MCF 10A (cell line): Measurements from ENCODE around the gene AIFM2. TPM values are rescaled to one million over a fixed set of nuclear protein-coding genes. Genes with fewer than 3 reads are reported as not detected.

Source experiments
- BruUV-seq: library from RNA; stranded (reverse); fragments of 400-500 nt; replicated peaks from 2 replicates; lab custom pipeline; 2021; lab: Mats Ljungman, UMichigan
- CTCF ChIA-PET: fragments of 300-600 bp; sonication (Branson Sonifier 250); formaldehyde crosslinking; extraction: SDS; loops from one replicate; lab custom pipeline; 2021; ENCODE audit warnings: antibody characterized with exemption, inconsistent platforms; lab: Yijun Ruan, JAX
- POLR2A ChIA-PET: fragments of 300-600, 350-650 bp; sonication (Branson Sonifier 250); formaldehyde crosslinking; extraction: SDS; loops from one replicate; lab custom pipeline; 2020; ENCODE audit warnings: antibody characterized with exemption, inconsistent platforms; lab: Yijun Ruan, JAX
- DNase-seq: peaks from one replicate; pipeline ENCODE4 v3.0.0-alpha.2; 2018; ENCODE audit not compliant: unreplicated experiment
- H3K27ac Mint-ChIP-seq: one replicate; pipeline ENCODE4 v1.8.0; 2022; ENCODE audit warnings: mild to moderate bottlenecking, low read depth, mixed read lengths; ENCODE audit not compliant: unreplicated experiment
- H3K27me3 Mint-ChIP-seq: one replicate; pipeline ENCODE4 v1.8.0; 2022; ENCODE audit warnings: mixed read lengths; ENCODE audit not compliant: insufficient read depth, unreplicated experiment
- H3K36me3 Mint-ChIP-seq: one replicate; pipeline ENCODE4 v1.8.0; 2022; ENCODE audit warnings: mild to moderate bottlenecking, moderate library complexity, mixed read lengths; ENCODE audit not compliant: insufficient read depth, unreplicated experiment
- H3K4me1 Mint-ChIP-seq: one replicate; pipeline ENCODE4 v1.8.0; 2022; ENCODE audit warnings: mixed read lengths; ENCODE audit not compliant: insufficient read depth, unreplicated experiment
- H3K4me3 Mint-ChIP-seq: one replicate; pipeline ENCODE4 v1.8.0; 2022; ENCODE audit warnings: mild to moderate bottlenecking, moderate library complexity, mixed read lengths; ENCODE audit not compliant: unreplicated experiment
- H3K9me3 Mint-ChIP-seq: one replicate; pipeline ENCODE4 v1.8.0; 2022; ENCODE audit warnings: mixed read lengths; ENCODE audit not compliant: unreplicated experiment
- intact Hi-C: fragments of 100-400 bp; cut with micrococcal nuclease; formaldehyde crosslinking; loops from 2 replicates; pipeline ENCODE4 v1.14.1; 2022
- total RNA-seq: library from RNA; stranded (reverse); gene quantifications from 2 replicates; pipeline ENCODE4 v1.2.3, GENCODE V29; 2022
- TF ChIP-seq, protein P1 (sequence below): fragments of 200-600 bp; IDR thresholded peaks from one replicate; pipeline ENCODE4 v1.8.0; 2022; ENCODE audit warnings: antibody characterized with exemption, mild to moderate bottlenecking; ENCODE audit not compliant: unreplicated experiment

AIFM2 gene
- total RNA-seq, 1 experiment from 2014 or later: 19.2 TPM

DNA sequence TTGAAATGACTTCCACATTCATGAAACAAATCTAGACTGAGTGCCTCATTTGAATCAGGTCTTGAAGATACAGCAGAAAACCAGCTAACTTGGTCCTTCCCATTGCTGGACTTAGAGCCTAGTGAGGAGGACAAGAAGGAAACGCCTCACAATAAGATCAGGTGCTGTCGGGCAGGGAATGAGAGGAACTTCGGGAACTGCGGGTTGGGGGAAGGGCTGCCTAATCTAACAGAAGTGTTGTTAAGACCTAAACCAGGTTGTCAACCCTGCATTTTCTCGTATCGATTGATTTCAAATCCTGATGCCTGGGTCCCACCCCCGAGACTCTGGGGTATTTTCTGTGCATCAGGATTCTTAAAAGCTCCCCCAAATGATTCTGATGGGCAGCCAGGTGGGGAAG, 53.7 kb downstream of the AIFM2 start:
- TF ChIP-seq, protein P1, sequence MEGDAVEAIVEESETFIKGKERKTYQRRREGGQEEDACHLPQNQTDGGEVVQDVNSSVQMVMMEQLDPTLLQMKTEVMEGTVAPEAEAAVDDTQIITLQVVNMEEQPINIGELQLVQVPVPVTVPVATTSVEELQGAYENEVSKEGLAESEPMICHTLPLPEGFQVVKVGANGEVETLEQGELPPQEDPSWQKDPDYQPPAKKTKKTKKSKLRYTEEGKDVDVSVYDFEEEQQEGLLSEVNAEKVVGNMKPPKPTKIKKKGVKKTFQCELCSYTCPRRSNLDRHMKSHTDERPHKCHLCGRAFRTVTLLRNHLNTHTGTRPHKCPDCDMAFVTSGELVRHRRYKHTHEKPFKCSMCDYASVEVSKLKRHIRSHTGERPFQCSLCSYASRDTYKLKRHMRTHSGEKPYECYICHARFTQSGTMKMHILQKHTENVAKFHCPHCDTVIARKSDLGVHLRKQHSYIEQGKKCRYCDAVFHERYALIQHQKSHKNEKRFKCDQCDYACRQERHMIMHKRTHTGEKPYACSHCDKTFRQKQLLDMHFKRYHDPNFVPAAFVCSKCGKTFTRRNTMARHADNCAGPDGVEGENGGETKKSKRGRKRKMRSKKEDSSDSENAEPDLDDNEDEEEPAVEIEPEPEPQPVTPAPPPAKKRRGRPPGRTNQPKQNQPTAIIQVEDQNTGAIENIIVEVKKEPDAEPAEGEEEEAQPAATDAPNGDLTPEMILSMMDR: no peak
- H3K4me3 Mint-ChIP-seq: no peak overlapping the region
- DNase-seq: no peak
- no peaks in the 10 kb centered on the region for H3K9me3 Mint-ChIP-seq
- ChIA-PET POLR2A (no interaction called here), CTCF (interaction anchor here (1.0 to 3.0 kb wide), 3 partner anchors 37 to 67 kb away, joined by 3 to 12 read pairs (median 3); partner anchors contain the start of gene TYSND1)
- intact Hi-C loops: no loop called here
- H3K4me1 Mint-ChIP-seq: peaks cover 11% of the 10 kb centered on the region
- no peaks in the 10 kb centered on the region for H3K27me3 Mint-ChIP-seq
- peaks cover 7% of the 10 kb centered on the region for H3K36me3 Mint-ChIP-seq
- no TSS peak for BruUV-seq
- no peak overlapping the region for H3K27ac Mint-ChIP-seq

DNA sequence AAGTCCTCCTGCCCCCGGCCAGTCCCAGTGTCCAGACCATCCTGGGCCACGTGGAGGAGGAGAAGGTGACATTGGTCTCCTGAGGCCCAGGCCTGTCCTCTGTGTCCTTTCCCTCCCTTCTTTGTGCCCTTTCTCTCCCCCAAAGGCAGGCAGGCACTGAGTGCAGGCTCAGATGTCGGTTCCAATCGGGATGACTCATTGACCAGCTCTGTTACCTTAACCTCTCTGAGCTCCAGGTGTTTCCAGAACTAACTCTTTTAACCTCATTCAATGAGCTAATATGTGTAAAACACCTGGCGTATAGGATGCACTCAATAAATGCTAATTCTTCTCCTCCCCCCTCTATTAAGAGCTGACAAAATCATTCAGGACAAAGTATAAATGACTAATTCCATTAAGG, 54.3 kb downstream of the AIFM2 start:
- POLR2A ChIA-PET: no interaction called here
- no peaks in the 10 kb centered on the region for H3K27me3 Mint-ChIP-seq

DNA sequence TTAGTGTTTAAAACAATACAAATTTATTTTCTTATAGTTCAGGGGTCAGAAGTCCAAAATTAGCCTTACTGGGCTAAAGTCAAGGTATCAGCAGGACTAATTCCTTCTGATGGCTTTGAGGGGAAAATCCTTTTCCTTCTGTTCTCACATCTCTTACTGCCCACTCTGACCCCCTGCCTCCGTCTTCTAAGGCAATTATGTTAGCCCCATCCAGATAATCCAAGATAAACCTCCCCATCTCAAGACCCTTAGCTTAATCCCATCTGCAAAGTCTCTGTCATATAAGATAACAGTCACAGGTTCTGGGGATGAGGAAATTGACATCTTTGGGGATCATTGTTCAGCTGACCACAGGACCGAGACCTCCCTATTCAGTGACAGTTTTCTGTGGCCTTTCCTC, 57.7 kb downstream of the AIFM2 start:
- TF ChIP-seq, protein P1: no peak
- Mint-ChIP-seq H3K4me3 (no peak overlapping the region), H3K36me3 (peaks cover 2% of the 10 kb centered on the region), H3K9me3 (no peaks in the 10 kb centered on the region), H3K27ac (no peak overlapping the region), H3K4me1 (peaks cover 11% of the 10 kb centered on the region), H3K27me3 (no peaks in the 10 kb centered on the region)
- intact Hi-C loops: no loop called here
- ChIA-PET POLR2A (no interaction called here), CTCF (interaction anchor here (0.6 to 1.4 kb wide), 2 partner anchors 41 to 358 kb away, joined by 3 to 4 read pairs; no protein-coding TSS in a partner anchor)
- BruUV-seq: no TSS peak
- no peak for DNase-seq

More for the DNA sequence above, 54.3 kb downstream of the AIFM2 start:
- CTCF ChIA-PET: interaction anchor here (1.0 to 1.4 kb wide), 2 partner anchors 38 to 68 kb away, joined by 3 read pairs; partner anchors contain the start of gene TYSND1
- TF ChIP-seq, protein P1: no peak
- intact Hi-C loops: no loop called here
- H3K4me3 Mint-ChIP-seq: no peak overlapping the region
- BruUV-seq: no TSS peak
- peaks cover 7% of the 10 kb centered on the region for H3K36me3 Mint-ChIP-seq
- H3K4me1 Mint-ChIP-seq: peaks cover 11% of the 10 kb centered on the region
- peak; percentile 22 for DNase-seq
- H3K9me3 Mint-ChIP-seq: no peaks in the 10 kb centered on the region
- no peak overlapping the region for H3K27ac Mint-ChIP-seq

DNA sequence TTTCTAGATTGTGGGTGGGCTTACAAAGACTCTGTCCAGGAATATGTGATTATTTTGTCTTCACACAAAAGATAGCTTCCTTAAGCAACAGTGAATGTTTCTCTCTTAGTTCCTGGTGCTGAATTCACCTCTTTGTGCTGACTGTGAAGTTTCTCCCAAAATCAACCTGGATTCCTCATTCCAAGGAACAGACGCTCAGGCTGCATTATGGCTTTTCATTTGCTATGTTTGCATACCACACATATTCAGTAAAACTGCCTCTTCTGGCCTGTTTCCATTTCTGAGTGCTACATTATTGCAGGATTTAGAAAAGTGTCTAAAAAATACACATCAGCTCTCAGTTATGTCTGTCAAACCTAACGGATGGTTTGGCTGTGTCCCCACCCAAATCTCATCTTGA, 58.5 kb downstream of the AIFM2 start:
- intact Hi-C loops: no loop called here
- ChIA-PET CTCF (interaction anchor here (0.5 to 1.5 kb wide), 2 partner anchors 42 to 116 kb away, joined by 3 to 4 read pairs; no protein-coding TSS in a partner anchor), POLR2A (no interaction called here)
- Mint-ChIP-seq H3K9me3 (no peaks in the 10 kb centered on the region), H3K27ac (no peak overlapping the region), H3K4me1 (peaks cover 11% of the 10 kb centered on the region), H3K27me3 (no peaks in the 10 kb centered on the region), H3K4me3 (no peak overlapping the region), H3K36me3 (no peaks in the 10 kb centered on the region)
- TF ChIP-seq, protein P1: no peak
- BruUV-seq: no TSS peak
- DNase-seq: no peak
